Neutrophil (primary cell): ENCODE results near the gene DOCK3.
"Not testable (repeated sequence)": the region's sequence is repeated elsewhere in the genome, so short reads cannot be mapped to it uniquely, and the experiment has no call there.

ENCODE experiments used
- H3K27ac ChIP-seq: fragments of 200-600 bp; sonication (generic); 2 replicates; pipeline ENCODE4 v1.5.1; 2016; ENCODE audit warnings: mild to moderate bottlenecking, moderate library complexity
- H3K27me3 ChIP-seq: fragments of 200-600 bp; sonication (generic); 2 replicates; pipeline ENCODE4 v1.6.0; 2016; ENCODE audit warnings: mild to moderate bottlenecking
- H3K36me3 ChIP-seq: fragments of 200-600 bp; sonication (generic); 2 replicates; pipeline ENCODE4 v1.5.1; 2017
- H3K4me1 ChIP-seq, 2 experiments: fragments of 200-600 bp in 1 of 2; sonication (generic) in 1 of 2; 1 replicate in 1 of 2; 2 replicates in 1 of 2; pipeline versions ENCODE4 v1.5.1 to v1.6.1; 2013 to 2016; ENCODE audit warnings: low read depth in 1 of 2, low read length in 1 of 2, mild to moderate bottlenecking in 1 of 2, moderate library complexity in 1 of 2; ENCODE audit not compliant: control insufficient read depth in 1 of 2, insufficient read depth in 1 of 2
- H3K4me3 ChIP-seq, 2 experiments: fragments of 200-600 bp in 1 of 2; sonication (generic) in 1 of 2; 1 replicate in 1 of 2; 2 replicates in 1 of 2; pipeline ENCODE4 v1.5.1; 2013 to 2016; ENCODE audit warnings: low read depth in 1 of 2, low read length in 1 of 2, mild to moderate bottlenecking in 1 of 2, moderate library complexity in 1 of 2
- H3K9me3 ChIP-seq: fragments of 200-600 bp; sonication (generic); 2 replicates; pipeline ENCODE4 v1.5.1; 2016
- CTCF ChIP-seq: fragments of 200-600 bp; sonication (generic); IDR thresholded peaks from 2 replicates; pipeline ENCODE4 v1.5.1; 2016; ENCODE audit warnings: antibody characterized with exemption

The DOCK3 gene

GRCh38 chr3:51386159-51386851 lies 711.6 kb downstream of the DOCK3 start:
- Histone ChIP-seq H3K9me3 (no peaks in the 10 kb centered on the region), H3K4me1 (peaks cover 43 to 44% of the 10 kb centered on the region in 2 experiments), H3K4me3 (peak overlapping the region in 1 of 2 experiments; percentile 80), H3K36me3 (peaks cover 9% of the 10 kb centered on the region), H3K27me3 (no peaks in the 10 kb centered on the region), H3K27ac (no peak overlapping the region)
- TF ChIP-seq CTCF = no peak

- peaks cover 45 to 46% of the 10 kb centered on the region in 2 experiments for H3K4me1 ChIP-seq
- H3K4me3 ChIP-seq = no peak overlapping the region
- no peaks in the 10 kb centered on the region for H3K9me3 ChIP-seq
- TF ChIP-seq CTCF = no peak
- no peak overlapping the region for H3K27ac ChIP-seq
- H3K27me3 ChIP-seq = no peaks in the 10 kb centered on the region
- peaks cover 9% of the 10 kb centered on the region for H3K36me3 ChIP-seq
Observed at GRCh38 chr3:51386852-51387229, 712.1 kb downstream of the DOCK3 start.

GRCh38 chr3:51387281-51387680 lies 712.6 kb downstream of the DOCK3 start:
- H3K36me3 ChIP-seq, H3K27me3 ChIP-seq, H3K27ac ChIP-seq, H3K4me3 ChIP-seq, H3K9me3 ChIP-seq: not testable (repeated sequence)
- H3K4me1 ChIP-seq = peaks cover 47 to 51% of the 10 kb centered on the region in 2 experiments

- Histone ChIP-seq H3K27ac (no peak overlapping the region), H3K27me3 (no peaks in the 10 kb centered on the region), H3K4me3 (no peak overlapping the region), H3K36me3 (peaks cover 20% of the 10 kb centered on the region), H3K9me3 (no peaks in the 10 kb centered on the region), H3K4me1 (peaks cover 52 to 53% of the 10 kb centered on the region in 2 experiments)
- TF ChIP-seq CTCF = no peak
Observed at GRCh38 chr3:51388286-51389029, 713.7 kb downstream of the DOCK3 start.

- TF ChIP-seq CTCF = peak; percentile 75
- no peak overlapping the region for H3K4me3 ChIP-seq
- peaks cover 43 to 46% of the 10 kb centered on the region in 2 experiments for H3K4me1 ChIP-seq
- no peaks in the 10 kb centered on the region for H3K9me3 ChIP-seq
- H3K36me3 ChIP-seq = peaks cover 29% of the 10 kb centered on the region
- H3K27ac ChIP-seq = peak overlapping the region; percentile 90
- no peaks in the 10 kb centered on the region for H3K27me3 ChIP-seq
Observed at GRCh38 chr3:51389423-51390183, 714.9 kb downstream of the DOCK3 start.
